Measurements from ENCODE around the gene GP1BA.

The GP1BA gene

GRCh38 chr17:4938688-4939545 is 6.8 kb downstream of the GP1BA start:
- no peak for DNase-seq (ENCODE audit: low read depth in 2 of 2)

GRCh38 chr17:4939546-4939795 is 7.4 kb downstream of the GP1BA start:
- DNase-seq (ENCODE audit: low read depth in 2 of 2): no peak

GRCh38 chr17:4939796-4940554 is 7.9 kb downstream of the GP1BA start, which contains the start of the genes RNF167 and SLC25A11:
TSS of gene RNF167 (plus strand) at chr17:4940268. CDS start at chr17:4940910, 642 bp downstream.
TSS of gene SLC25A11 (minus strand) at chr17:4940046. CDS start at chr17:4939910, 136 bp downstream.
- DNase-seq (ENCODE audit: low read depth in 2 of 2): peak; percentile 94 to 97

- DNase-seq (ENCODE audit: low read depth in 2 of 2): no peak
Measured at GRCh38 chr17:4940555-4941318, 8.7 kb downstream of the GP1BA start.

- no peak for DNase-seq (ENCODE audit: low read depth in 2 of 2)
Measured at GRCh38 chr17:4941319-4941610, 9.2 kb downstream of the GP1BA start.

GRCh38 chr17:4942760-4943508 is 10.9 kb downstream of the GP1BA start:
- no peak for DNase-seq (ENCODE audit: low read depth in 2 of 2)

GRCh38 chr17:4944163-4944553 is 12.1 kb downstream of the GP1BA start:
- DNase-seq (ENCODE audit: low read depth in 2 of 2): peak in 1 of 2 donors; percentile 47

GRCh38 chr17:4944554-4945175 is 12.6 kb downstream of the GP1BA start:
- DNase-seq (ENCODE audit: low read depth in 2 of 2): no peak

GRCh38 chr17:4945176-4945943 is 13.3 kb downstream of the GP1BA start:
- peak; percentile 78 to 86 for DNase-seq (ENCODE audit: low read depth in 2 of 2)

GRCh38 chr17:4945944-4946280 is 13.8 kb downstream of the GP1BA start:
- no peak for DNase-seq (ENCODE audit: low read depth in 2 of 2)

- no peak for DNase-seq (ENCODE audit: low read depth in 2 of 2)
Measured at GRCh38 chr17:4946312-4946976, 14.4 kb downstream of the GP1BA start.

- no peak for DNase-seq (ENCODE audit: low read depth in 2 of 2)
Measured at GRCh38 chr17:4947010-4947410, 14.9 kb downstream of the GP1BA start.

GRCh38 chr17:4947411-4948165 is 15.5 kb downstream of the GP1BA start:
- peak in 1 of 2 donors; percentile 58 for DNase-seq (ENCODE audit: low read depth in 2 of 2)

GRCh38 chr17:4948166-4948930 is 16.3 kb downstream of the GP1BA start, which contains the start of gene PFN1:
TSS of gene PFN1 (minus strand) at chr17:4948530. CDS start at chr17:4948394, 136 bp downstream.
- peak; percentile 85 to 90 for DNase-seq (ENCODE audit: low read depth in 2 of 2)

- DNase-seq (ENCODE audit: low read depth in 2 of 2): peak; percentile 63 to 74
Measured at GRCh38 chr17:4948931-4949320, 16.8 kb downstream of the GP1BA start.

GRCh38 chr17:4949321-4950074 is 17.4 kb downstream of the GP1BA start:
- DNase-seq (ENCODE audit: low read depth in 2 of 2): peak; percentile 68 to 69

GRCh38 chr17:4950075-4950745 is 18.1 kb downstream of the GP1BA start:
- no peak for DNase-seq (ENCODE audit: low read depth in 2 of 2)

Data from stimulated activated CD4-positive, alpha-beta T cell treated with anti-CD3 and anti-CD28 coated beads, Interleukin-15, amount 100 ng/mL, for 48 hours (primary cell).